Activated naive CD8-positive, alpha-beta T cell treated with anti-CD3 and anti-CD28 coated beads, Interleukin-2, amount 50 U/mL, for 24 hours (primary cell): Measurements from ENCODE around the gene PRRC2C.
"Not testable (repeated sequence)": the region's sequence is repeated elsewhere in the genome, so short reads cannot be mapped to it uniquely, and the experiment has no call there.

Experiments used
- ATAC-seq: fragments of 150-1000 bp; cut with Tn5 transposase; one replicate; pipeline ENCODE4 v1.10.0; 2021
- DNase-seq: peaks from one replicate; pipeline ENCODE4 v3.0.0; 2021
- H3K27ac Mint-ChIP-seq: one replicate; pipeline ENCODE4 v1.8.0; 2021; ENCODE audit warnings: mild to moderate bottlenecking, mixed read lengths
- H3K27me3 Mint-ChIP-seq: one replicate; pipeline ENCODE4 v1.8.0; 2021; ENCODE audit warnings: mixed read lengths
- H3K36me3 Mint-ChIP-seq: one replicate; pipeline ENCODE4 v1.8.0; 2021; ENCODE audit warnings: low read depth, mixed read lengths
- H3K4me1 Mint-ChIP-seq: one replicate; pipeline ENCODE4 v1.8.0; 2021; ENCODE audit warnings: mixed read lengths
- H3K4me3 Mint-ChIP-seq: one replicate; pipeline ENCODE4 v1.8.0; 2021; ENCODE audit warnings: mild to moderate bottlenecking, moderate library complexity, mixed read lengths
- H3K9me3 Mint-ChIP-seq: one replicate; pipeline ENCODE4 v1.8.0; 2021; ENCODE audit warnings: mixed read lengths

The PRRC2C gene

DNA sequence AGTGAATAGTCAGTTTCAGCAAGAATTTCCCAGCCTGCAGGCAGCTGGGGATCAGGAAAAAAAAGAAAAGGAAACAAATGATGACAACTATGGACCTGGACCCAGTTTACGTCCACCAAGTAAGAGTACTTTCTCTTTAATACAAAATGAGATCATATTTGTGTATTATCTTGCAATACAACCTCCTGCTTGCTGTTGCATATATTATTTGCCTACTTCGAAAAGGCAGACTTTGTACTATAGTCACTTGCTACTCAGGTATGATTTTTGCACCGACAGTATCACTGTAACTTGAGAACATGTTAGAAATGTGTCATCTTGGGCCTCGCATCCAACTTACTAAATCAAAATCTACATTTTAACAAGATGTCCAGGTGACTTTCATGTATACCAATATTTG lies 30.4 kb downstream of the PRRC2C start:
- ATAC-seq (no peak), DNase-seq (no peak)
- H3K27me3 Mint-ChIP-seq, result no peaks in the 10 kb centered on the region
- H3K9me3 Mint-ChIP-seq, result no peaks in the 10 kb centered on the region
- peak overlapping the region; percentile 50 for H3K27ac Mint-ChIP-seq
- H3K36me3 Mint-ChIP-seq, result peaks cover 58% of the 10 kb centered on the region
- no peak overlapping the region for H3K4me3 Mint-ChIP-seq
- H3K4me1 Mint-ChIP-seq, result peaks cover 39% of the 10 kb centered on the region

DNA sequence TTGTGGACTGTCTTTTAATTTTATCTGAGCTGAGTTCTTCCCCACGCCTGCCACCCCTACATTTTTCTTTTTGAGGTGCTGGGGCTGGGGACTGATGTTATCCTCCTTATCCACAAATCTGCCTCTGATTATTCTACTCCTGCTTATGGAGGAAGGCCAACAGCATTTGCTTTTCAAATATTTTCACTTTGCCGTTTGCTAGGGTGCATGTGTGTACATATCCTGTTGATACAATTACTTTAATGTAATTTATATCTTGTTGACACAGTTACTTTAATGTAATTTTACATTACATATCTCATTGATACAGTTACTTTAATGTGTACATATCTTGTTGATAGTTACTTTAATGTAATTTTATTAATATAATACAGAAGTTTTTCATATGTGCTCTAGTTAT lies 36.2 kb downstream of the PRRC2C start:
- H3K36me3 Mint-ChIP-seq, result peaks cover 51% of the 10 kb centered on the region
- DNase-seq, result no peak

DNA sequence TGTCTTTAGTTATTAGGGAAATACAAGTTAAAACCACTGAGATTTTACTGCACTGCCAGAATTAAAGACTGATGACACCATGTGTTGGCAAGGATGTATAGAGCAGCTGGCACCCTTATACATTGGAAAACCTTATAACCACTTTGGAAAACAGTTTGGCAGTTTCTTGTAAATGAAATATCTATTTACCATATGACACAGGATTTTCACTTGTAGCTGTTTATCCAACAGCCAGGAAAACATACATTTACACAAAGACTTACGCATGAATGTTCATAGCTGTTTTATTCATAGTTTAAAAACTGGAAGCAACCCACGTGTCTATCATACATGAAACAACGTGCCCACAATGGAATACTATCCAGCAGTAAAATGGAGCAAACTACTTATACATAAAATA lies 45.3 kb downstream of the PRRC2C start:
- no peaks in the 10 kb centered on the region for H3K27me3 Mint-ChIP-seq
- DNase-seq (no peak), ATAC-seq (no peak)
- peaks cover 51% of the 10 kb centered on the region for H3K36me3 Mint-ChIP-seq
- peaks cover under 1% of the 10 kb centered on the region for H3K4me1 Mint-ChIP-seq
- H3K9me3 Mint-ChIP-seq, result no peaks in the 10 kb centered on the region
- no peak overlapping the region for H3K4me3 Mint-ChIP-seq
- no peak overlapping the region for H3K27ac Mint-ChIP-seq

More for the DNA sequence above, 36.2 kb downstream of the PRRC2C start:
- Mint-ChIP-seq H3K27ac (no peak overlapping the region), H3K9me3 (no peaks in the 10 kb centered on the region), H3K4me1 (peaks cover 5% of the 10 kb centered on the region), H3K27me3 (no peaks in the 10 kb centered on the region), H3K4me3 (no peak overlapping the region)
- no peak for ATAC-seq

DNA sequence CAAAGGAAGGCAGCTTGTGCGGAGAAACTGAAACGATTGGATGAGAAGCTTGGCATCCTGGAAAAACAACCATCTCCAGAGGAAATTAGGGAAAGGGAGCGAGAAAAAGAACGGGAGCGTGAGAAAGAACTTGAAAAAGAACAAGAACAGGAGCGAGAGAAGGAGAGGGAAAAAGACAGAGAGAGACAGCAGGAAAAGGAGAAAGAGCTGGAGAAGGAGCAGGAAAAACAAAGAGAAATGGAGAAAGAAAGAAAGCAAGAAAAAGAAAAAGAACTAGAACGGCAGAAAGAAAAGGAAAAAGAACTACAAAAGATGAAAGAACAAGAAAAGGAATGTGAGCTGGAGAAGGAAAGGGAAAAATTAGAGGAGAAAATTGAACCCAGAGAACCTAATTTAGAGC lies 47.2 kb downstream of the PRRC2C start:
- H3K27me3 Mint-ChIP-seq, result no peaks in the 10 kb centered on the region
- peaks cover 66% of the 10 kb centered on the region for H3K36me3 Mint-ChIP-seq
- no peak overlapping the region for H3K4me3 Mint-ChIP-seq
- H3K4me1 Mint-ChIP-seq, result peaks cover 3% of the 10 kb centered on the region
- DNase-seq (no peak), ATAC-seq (no peak)
- H3K9me3 Mint-ChIP-seq, result no peaks in the 10 kb centered on the region
- no peak overlapping the region for H3K27ac Mint-ChIP-seq

DNA sequence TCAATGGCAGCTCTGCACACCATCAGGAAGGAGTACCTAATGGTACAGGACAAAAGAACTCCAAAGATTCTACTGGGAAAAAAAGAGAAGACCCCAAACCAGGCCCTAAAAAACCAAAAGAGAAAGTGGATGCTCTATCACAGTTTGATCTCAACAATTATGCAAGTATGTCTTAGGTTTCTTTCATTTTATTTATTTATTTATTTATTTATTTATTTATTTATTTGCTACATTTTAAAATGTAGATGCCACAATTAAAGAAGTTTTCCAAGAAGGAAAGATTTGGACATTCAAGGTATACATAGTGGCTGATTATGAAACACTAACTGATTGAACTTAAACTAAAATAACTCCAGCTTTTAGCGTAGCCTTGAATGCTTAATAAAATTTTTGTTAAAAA lies 60.2 kb downstream of the PRRC2C start:
- H3K4me3 Mint-ChIP-seq, result no peak overlapping the region
- peaks cover 11% of the 10 kb centered on the region for H3K4me1 Mint-ChIP-seq
- no peak overlapping the region for H3K27ac Mint-ChIP-seq
- DNase-seq, result no peak
- ATAC-seq, result no peak
- H3K9me3 Mint-ChIP-seq, result peaks cover 6% of the 10 kb centered on the region
- peaks cover 68% of the 10 kb centered on the region for H3K36me3 Mint-ChIP-seq
- no peaks in the 10 kb centered on the region for H3K27me3 Mint-ChIP-seq

DNA sequence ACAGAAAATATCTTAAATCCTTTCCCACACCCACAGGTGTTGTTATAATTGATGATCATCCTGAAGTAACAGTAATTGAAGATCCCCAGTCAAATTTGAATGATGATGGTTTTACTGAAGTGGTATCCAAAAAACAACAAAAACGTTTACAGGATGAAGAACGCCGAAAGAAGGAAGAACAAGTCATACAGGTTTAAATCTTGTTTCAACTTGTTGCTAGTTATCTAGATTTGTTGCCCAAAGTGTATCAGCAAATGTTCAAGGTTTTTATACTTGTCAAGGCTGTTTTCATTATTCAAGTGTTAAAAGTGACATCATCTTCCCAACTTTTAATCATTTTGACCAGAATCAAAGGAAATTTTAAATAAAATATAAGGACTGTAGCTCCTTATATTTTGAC lies 64.7 kb downstream of the PRRC2C start:
- no peak overlapping the region for H3K4me3 Mint-ChIP-seq
- peaks cover 6% of the 10 kb centered on the region for H3K9me3 Mint-ChIP-seq
- no peaks in the 10 kb centered on the region for H3K27me3 Mint-ChIP-seq
- DNase-seq, result no peak
- H3K27ac Mint-ChIP-seq, result no peak overlapping the region
- no peak for ATAC-seq
- H3K4me1 Mint-ChIP-seq, result peaks cover 23% of the 10 kb centered on the region
- peaks cover 80% of the 10 kb centered on the region for H3K36me3 Mint-ChIP-seq

DNA sequence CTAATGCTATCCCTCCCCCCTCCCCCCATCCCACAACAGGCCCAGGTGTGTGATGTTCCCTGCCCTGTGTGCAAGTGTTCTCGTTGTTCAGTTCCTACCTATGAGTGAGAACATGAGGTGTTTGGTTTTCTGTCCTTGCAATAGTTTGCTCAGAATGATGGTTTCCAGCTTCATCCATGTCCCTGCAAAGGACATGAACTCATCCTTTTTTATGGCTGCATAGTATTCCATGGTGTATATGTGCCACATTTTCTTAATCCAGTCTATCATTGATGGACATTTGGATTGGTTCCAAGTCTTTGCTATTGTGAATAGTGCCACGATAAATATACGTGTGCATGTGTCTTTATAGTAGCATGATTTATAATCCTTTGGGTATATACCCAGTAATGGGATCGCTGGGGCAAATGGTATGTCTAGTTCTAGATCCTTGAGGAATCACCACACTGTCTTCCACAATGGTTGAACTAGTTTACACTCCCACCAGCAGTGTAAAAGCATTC lies 65.3 kb downstream of the PRRC2C start:
- DNase-seq, H3K27ac Mint-ChIP-seq, H3K4me3 Mint-ChIP-seq, H3K9me3 Mint-ChIP-seq, H3K27me3 Mint-ChIP-seq, ATAC-seq: not testable (repeated sequence)
- Mint-ChIP-seq H3K4me1 (peaks cover 23% of the 10 kb centered on the region), H3K36me3 (peaks cover 83% of the 10 kb centered on the region)

DNA sequence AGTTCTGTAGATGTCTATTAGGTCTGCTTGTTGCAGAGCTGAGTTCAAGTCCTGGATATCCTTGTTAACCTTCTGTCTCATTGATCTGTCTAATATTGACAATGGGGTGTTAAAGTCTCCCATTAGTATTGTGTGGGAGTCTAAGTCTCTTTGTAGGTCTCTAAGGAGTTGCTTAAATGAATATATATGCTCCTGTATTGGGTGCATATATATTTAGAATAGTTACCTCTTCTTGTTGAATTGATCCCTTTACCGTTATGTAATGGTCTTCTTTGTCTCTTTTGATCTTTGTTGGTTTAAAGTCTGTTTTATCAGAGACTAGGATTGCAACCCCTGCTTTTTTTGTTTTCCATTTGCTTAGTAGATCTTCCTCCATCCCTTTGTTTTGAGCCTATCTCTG lies 68.6 kb downstream of the PRRC2C start:
- DNase-seq, ATAC-seq, H3K4me3 Mint-ChIP-seq, H3K27me3 Mint-ChIP-seq, H3K9me3 Mint-ChIP-seq: not testable (repeated sequence)
- H3K36me3 Mint-ChIP-seq, result peaks cover 94% of the 10 kb centered on the region
- H3K27ac Mint-ChIP-seq, result peak overlapping the region; percentile 10
- H3K4me1 Mint-ChIP-seq, result peaks cover 14% of the 10 kb centered on the region

DNA sequence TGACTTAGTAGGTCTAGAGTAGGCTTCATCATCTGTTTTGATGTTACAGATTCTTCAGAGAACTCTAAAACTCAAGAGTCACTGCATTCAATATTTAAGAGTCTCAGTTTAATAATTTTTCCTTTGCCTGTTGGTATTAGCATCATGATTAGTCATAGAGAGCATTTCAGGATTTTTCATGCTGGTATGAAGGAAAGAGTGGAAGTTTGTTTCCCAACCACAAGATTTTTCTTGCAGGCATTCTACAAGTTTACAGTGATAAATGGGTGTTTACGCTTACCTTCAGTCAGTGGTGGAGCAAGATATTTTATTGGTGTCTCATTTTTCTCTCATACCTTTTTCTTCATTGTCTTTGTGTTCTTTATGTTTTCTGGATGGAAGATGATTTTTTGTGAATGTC lies 78.3 kb downstream of the PRRC2C start:
- no peak for DNase-seq
- no peak for ATAC-seq

DNA sequence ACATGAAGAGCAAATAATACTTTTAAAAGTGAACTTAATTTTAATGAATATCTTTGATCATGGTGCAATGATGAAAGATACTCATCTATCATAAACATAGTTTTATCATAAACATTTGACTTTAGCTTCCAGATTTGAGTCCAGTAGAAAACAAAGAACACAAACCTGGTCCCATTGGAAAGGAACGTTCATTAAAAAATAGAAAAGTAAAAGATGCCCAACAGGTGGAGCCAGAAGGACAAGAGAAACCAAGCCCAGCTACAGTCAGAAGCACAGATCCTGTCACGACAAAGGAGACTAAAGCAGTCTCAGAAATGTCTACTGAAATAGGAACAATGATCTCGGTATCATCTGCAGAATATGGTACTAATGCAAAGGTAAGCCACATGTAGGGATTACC lies 81.1 kb downstream of the PRRC2C start:
- DNase-seq, result no peak
- H3K27me3 Mint-ChIP-seq, result no peaks in the 10 kb centered on the region
- H3K36me3 Mint-ChIP-seq, result peaks cover 43% of the 10 kb centered on the region
- H3K27ac Mint-ChIP-seq, result no peak overlapping the region
- H3K9me3 Mint-ChIP-seq, result no peaks in the 10 kb centered on the region
- H3K4me3 Mint-ChIP-seq, result no peak overlapping the region
- no peak for ATAC-seq
- peaks cover 9% of the 10 kb centered on the region for H3K4me1 Mint-ChIP-seq

More for the DNA sequence above, 78.3 kb downstream of the PRRC2C start:
- Mint-ChIP-seq H3K4me1 (peaks cover 5% of the 10 kb centered on the region), H3K4me3 (no peak overlapping the region), H3K36me3 (peaks cover 51% of the 10 kb centered on the region), H3K9me3 (no peaks in the 10 kb centered on the region), H3K27ac (no peak overlapping the region), H3K27me3 (no peaks in the 10 kb centered on the region)

DNA sequence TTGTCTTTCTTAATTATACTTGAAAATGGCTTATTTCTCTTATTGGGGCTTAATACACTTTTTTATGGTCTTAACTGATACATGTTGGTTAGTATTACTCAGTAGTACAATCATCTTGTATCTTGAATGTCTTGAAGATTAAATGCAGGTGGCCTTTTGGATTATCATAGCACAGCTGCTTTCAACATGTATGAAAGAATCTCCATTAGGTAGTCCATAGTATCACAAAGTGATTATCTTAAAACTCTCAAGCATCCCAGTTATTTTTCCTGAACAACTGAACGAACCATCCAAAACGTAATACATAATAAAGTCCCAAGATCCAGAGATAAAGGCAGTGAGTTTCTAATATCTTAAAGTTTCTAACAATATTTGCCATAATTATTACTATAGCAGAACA lies 85.0 kb downstream of the PRRC2C start:
- Mint-ChIP-seq H3K27me3 (no peaks in the 10 kb centered on the region), H3K4me1 (peaks cover 4% of the 10 kb centered on the region), H3K36me3 (peaks cover 66% of the 10 kb centered on the region), H3K4me3 (no peak overlapping the region), H3K9me3 (no peaks in the 10 kb centered on the region), H3K27ac (no peak overlapping the region)
- ATAC-seq, result no peak
- DNase-seq, result no peak

DNA sequence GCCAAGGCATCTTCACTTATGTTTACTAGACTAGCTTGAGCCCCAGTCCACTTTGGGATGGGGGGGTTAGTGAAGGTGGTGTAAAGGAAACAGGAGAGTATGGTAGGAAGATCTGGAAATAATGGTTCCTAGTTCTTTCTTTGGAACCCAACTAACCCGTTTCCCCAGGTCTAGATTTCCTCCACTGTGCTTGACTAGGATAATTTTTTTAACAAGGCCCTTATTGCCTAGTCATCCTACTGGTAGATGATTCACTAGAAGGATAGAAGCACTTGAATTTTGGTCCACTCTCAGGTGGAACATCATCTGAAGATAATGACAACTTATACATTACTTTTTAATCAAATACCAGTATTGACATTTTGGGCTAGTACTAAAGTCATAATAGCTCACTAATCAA lies 90.8 kb downstream of the PRRC2C start:
- H3K36me3 Mint-ChIP-seq, result peaks cover 59% of the 10 kb centered on the region
- H3K4me1 Mint-ChIP-seq, result peaks cover 17% of the 10 kb centered on the region
- no peaks in the 10 kb centered on the region for H3K27me3 Mint-ChIP-seq
- H3K9me3 Mint-ChIP-seq, result no peaks in the 10 kb centered on the region
- no peak for DNase-seq
- peak overlapping the region; percentile 61 for H3K27ac Mint-ChIP-seq
- no peak overlapping the region for H3K4me3 Mint-ChIP-seq
- no peak for ATAC-seq

DNA sequence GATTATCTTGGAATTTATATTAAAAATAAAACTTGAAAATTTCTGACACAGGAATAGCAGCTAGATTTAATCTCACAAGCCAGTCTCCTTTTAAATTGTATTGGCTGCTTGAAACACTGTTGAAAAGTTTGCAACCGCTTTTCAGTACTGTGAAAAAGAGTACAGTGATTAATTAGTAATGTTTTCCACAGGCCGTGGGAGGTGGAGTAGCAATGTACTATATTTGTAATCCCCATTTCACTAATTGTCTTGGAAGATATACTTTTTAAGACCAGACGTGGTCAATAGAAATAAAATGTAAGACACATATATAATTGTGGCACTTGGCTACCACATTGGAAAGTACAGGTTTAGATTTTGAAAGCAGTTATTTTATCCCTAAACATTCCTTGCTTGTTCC lies 95.9 kb downstream of the PRRC2C start:
- ATAC-seq, result peak; percentile 43
- DNase-seq, result no peak
- Mint-ChIP-seq H3K9me3 (no peaks in the 10 kb centered on the region), H3K4me1 (peaks cover 26% of the 10 kb centered on the region), H3K27me3 (no peaks in the 10 kb centered on the region), H3K4me3 (no peak overlapping the region), H3K27ac (peak overlapping the region; percentile 37), H3K36me3 (peaks cover 67% of the 10 kb centered on the region)

DNA sequence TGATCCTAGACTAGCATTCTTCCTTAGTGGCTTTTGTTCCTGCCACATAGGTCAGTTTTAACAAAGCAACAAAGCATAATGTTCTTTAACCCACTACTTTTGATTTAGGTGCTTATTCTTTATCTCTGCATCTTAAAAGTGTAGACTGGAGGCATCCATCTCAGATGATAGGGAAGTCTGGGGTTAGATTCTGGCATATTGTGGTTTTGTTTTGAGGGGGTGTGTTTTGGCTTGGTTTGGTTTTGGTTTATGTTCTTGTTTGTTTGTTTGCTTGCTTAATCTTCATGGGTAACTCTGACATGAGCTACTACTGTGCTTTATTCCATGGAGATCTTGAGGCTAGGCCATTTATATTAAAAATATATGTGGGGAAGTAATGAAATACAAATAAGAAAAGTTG lies 96.4 kb downstream of the PRRC2C start:
- H3K27me3 Mint-ChIP-seq, result no peaks in the 10 kb centered on the region
- DNase-seq (no peak), ATAC-seq (no peak)
- peaks cover 68% of the 10 kb centered on the region for H3K36me3 Mint-ChIP-seq
- peak overlapping the region; percentile 37 for H3K27ac Mint-ChIP-seq
- H3K4me3 Mint-ChIP-seq, result no peak overlapping the region
- peaks cover 26% of the 10 kb centered on the region for H3K4me1 Mint-ChIP-seq
- H3K9me3 Mint-ChIP-seq, result no peaks in the 10 kb centered on the region

DNA sequence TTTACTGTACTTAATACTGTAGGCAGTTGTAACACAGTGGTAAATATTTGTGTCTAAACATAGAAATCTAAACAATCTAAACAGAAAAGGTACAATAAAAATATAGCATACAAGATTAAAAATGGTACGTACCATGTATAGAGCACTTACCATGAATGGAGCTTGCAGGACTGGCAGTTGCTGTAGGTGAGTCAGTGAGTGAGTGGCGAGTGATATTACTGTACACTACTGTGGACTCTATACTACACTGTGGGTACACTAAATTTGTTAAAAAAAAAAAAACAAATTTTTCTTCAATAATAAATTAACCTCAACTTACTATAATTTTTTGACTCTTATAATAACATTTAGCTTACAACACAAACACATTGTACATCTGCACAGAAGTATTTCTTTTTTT lies 97.3 kb downstream of the PRRC2C start:
- H3K27ac Mint-ChIP-seq, result no peak overlapping the region
- no peak for ATAC-seq
- no peak for DNase-seq

DNA sequence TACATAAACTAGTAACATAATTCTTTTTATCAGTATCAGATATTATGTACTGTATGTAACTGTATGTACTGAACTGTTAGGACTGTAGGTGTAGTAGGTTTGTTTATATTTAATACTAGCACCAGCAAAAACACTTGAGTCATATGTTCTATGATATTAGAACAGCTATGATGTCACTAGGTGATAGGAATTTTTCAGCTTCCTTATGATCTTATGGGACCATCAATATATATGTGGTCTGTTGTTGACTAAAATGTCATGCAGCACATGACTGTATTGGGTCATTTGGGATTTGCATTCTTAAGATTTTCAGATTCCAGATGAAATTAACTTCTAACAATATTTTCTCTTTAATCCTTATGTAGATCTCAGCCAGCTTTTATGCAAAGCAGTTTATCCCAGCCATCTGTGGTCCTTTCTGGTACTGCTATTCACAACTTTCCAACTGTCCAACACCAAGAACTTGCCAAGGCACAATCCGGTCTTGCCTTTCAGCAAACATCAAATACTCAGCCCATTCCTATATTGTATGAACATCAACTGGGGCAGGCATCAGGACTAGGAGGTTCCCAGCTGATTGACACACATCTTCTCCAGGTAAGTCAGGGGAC lies 98.4 kb downstream of the PRRC2C start:
- no peak for DNase-seq
- H3K36me3 Mint-ChIP-seq, result peaks cover 73% of the 10 kb centered on the region
- H3K4me1 Mint-ChIP-seq, result peaks cover 27% of the 10 kb centered on the region
- no peak overlapping the region for H3K4me3 Mint-ChIP-seq
- H3K9me3 Mint-ChIP-seq, result no peaks in the 10 kb centered on the region
- no peaks in the 10 kb centered on the region for H3K27me3 Mint-ChIP-seq
- peak overlapping the region; percentile 65 for H3K27ac Mint-ChIP-seq
- ATAC-seq, result no peak

More for the DNA sequence above, 97.3 kb downstream of the PRRC2C start:
- Mint-ChIP-seq H3K4me1 (peaks cover 26% of the 10 kb centered on the region), H3K36me3 (peaks cover 68% of the 10 kb centered on the region), H3K4me3 (no peak overlapping the region), H3K27me3 (no peaks in the 10 kb centered on the region), H3K9me3 (no peaks in the 10 kb centered on the region)
